Mesothelial cell of epicardium (in vitro differentiated cells): ENCODE results near the gene SNRNP48. TPM values are rescaled to one million over a fixed set of nuclear protein-coding genes. Genes with fewer than 3 reads are reported as not detected.
A peak's percentile ranks its signal among the peaks of the same experiment; 100 is the strongest.

Source experiments
- DNase-seq, 2 experiments: peaks; one replicate each; pipeline ENCODE4 v3.0.0; 2021; ENCODE audit warnings: low spot score in 2 of 2; ENCODE audit not compliant: unreplicated experiment in 2 of 2
- H3K27ac Mint-ChIP-seq: 2 replicates; pipeline ENCODE4 v1.8.0; 2021; ENCODE audit warnings: mixed read lengths
- H3K27me3 Mint-ChIP-seq: 2 replicates; pipeline ENCODE4 v1.8.0; 2021; ENCODE audit warnings: low read depth, mixed read lengths
- H3K36me3 Mint-ChIP-seq: 2 replicates; pipeline ENCODE4 v1.8.0; 2021; ENCODE audit warnings: mixed read lengths
- H3K4me1 Mint-ChIP-seq: 2 replicates; pipeline ENCODE4 v1.8.0; 2021; ENCODE audit warnings: mixed read lengths
- H3K4me3 Mint-ChIP-seq: 2 replicates; pipeline ENCODE4 v1.8.0; 2021; ENCODE audit warnings: mild to moderate bottlenecking, moderate library complexity, mixed read lengths
- H3K9me3 Mint-ChIP-seq: 2 replicates; pipeline ENCODE4 v1.8.0; 2021; ENCODE audit warnings: mixed read lengths
- CTCF ChIP-seq: fragments of 200-600 bp; sonication (generic); IDR thresholded peaks from one replicate; pipeline ENCODE4 v1.5.0; 2021; ENCODE audit warnings: antibody characterized with exemption; ENCODE audit not compliant: unreplicated experiment
- total RNA-seq: library from RNA; stranded (reverse); gene quantifications from 3 replicates; pipeline ENCODE4 v1.2.1, GENCODE V29; 2021

The SNRNP48 gene
- total RNA-seq, 1 donor from 2014 or later = 14.2 TPM

GRCh38 chr6:7568021-7568420, 22.0 kb upstream of the SNRNP48 start:
- no peak for TF ChIP-seq CTCF
- Mint-ChIP-seq H3K9me3 (no peaks in the 10 kb centered on the region), H3K27ac (peak overlapping the region; percentile 25), H3K4me3 (no peak overlapping the region), H3K4me1 (no peaks in the 10 kb centered on the region), H3K36me3 (peaks cover 62% of the 10 kb centered on the region), H3K27me3 (no peaks in the 10 kb centered on the region)
- no peak for DNase-seq

GRCh38 chr6:7569082-7569481, 20.9 kb upstream of the SNRNP48 start:
- peaks cover 59% of the 10 kb centered on the region for H3K36me3 Mint-ChIP-seq
- DNase-seq = no peak
- no peak overlapping the region for H3K27ac Mint-ChIP-seq
- no peaks in the 10 kb centered on the region for H3K4me1 Mint-ChIP-seq
- H3K4me3 Mint-ChIP-seq = no peak overlapping the region
- H3K27me3 Mint-ChIP-seq = no peaks in the 10 kb centered on the region
- no peak for TF ChIP-seq CTCF
- H3K9me3 Mint-ChIP-seq = no peaks in the 10 kb centered on the region

GRCh38 chr6:7572213-7572943, 17.6 kb upstream of the SNRNP48 start:
- TF ChIP-seq CTCF = no peak
- no peaks in the 10 kb centered on the region for H3K27me3 Mint-ChIP-seq
- H3K36me3 Mint-ChIP-seq = peaks cover 51% of the 10 kb centered on the region
- H3K27ac Mint-ChIP-seq = no peak overlapping the region
- no peaks in the 10 kb centered on the region for H3K9me3 Mint-ChIP-seq
- no peaks in the 10 kb centered on the region for H3K4me1 Mint-ChIP-seq
- DNase-seq = no peak
- H3K4me3 Mint-ChIP-seq = no peak overlapping the region

- DNase-seq = no peak
- Mint-ChIP-seq H3K27me3 (no peaks in the 10 kb centered on the region), H3K4me3 (no peak overlapping the region), H3K9me3 (no peaks in the 10 kb centered on the region), H3K36me3 (peaks cover 44% of the 10 kb centered on the region), H3K4me1 (no peaks in the 10 kb centered on the region), H3K27ac (no peak overlapping the region)
- no peak for TF ChIP-seq CTCF
These were observed 15.5 kb upstream of the SNRNP48 start for GRCh38 chr6:7574500-7574899.

GRCh38 chr6:7578516-7578915, 11.5 kb upstream of the SNRNP48 start:
- H3K27me3 Mint-ChIP-seq = no peaks in the 10 kb centered on the region
- peaks cover 37% of the 10 kb centered on the region for H3K36me3 Mint-ChIP-seq
- no peak overlapping the region for H3K27ac Mint-ChIP-seq
- DNase-seq = no peak
- no peaks in the 10 kb centered on the region for H3K4me1 Mint-ChIP-seq
- H3K4me3 Mint-ChIP-seq = no peak overlapping the region
- no peak for TF ChIP-seq CTCF
- no peaks in the 10 kb centered on the region for H3K9me3 Mint-ChIP-seq
